ES-I3 (cell line): ENCODE measurements around the gene UNC13D.

Experiments used
- H3K36me3 ChIP-seq: 2 replicates; pipeline ENCODE4 v1.6.1; 2013; ENCODE audit warnings: mild to moderate bottlenecking, low read length, control low read depth, moderate library complexity; ENCODE audit not compliant: insufficient read depth
- H3K4me1 ChIP-seq: 2 replicates; pipeline ENCODE4 v1.6.1; 2013; ENCODE audit warnings: mild to moderate bottlenecking, control low read depth, low read length; ENCODE audit not compliant: insufficient read depth
- H3K9ac ChIP-seq: 2 replicates; pipeline ENCODE4 v1.6.1; 2013; ENCODE audit warnings: low read depth, mild to moderate bottlenecking, low read length, moderate library complexity
- H3K9me3 ChIP-seq: 2 replicates; pipeline ENCODE4 v1.6.1; 2013; ENCODE audit warnings: mild to moderate bottlenecking, low read length, moderate library complexity; ENCODE audit not compliant: control insufficient read depth, insufficient read depth

Gene UNC13D

GRCh38 chr17:75837899-75838298 lies 6.3 kb downstream of the UNC13D start:
- Histone ChIP-seq H3K9me3 (no peaks in the 10 kb centered on the region), H3K4me1 (peaks cover 16% of the 10 kb centered on the region), H3K9ac (no peak overlapping the region), H3K36me3 (no peaks in the 10 kb centered on the region)

- Histone ChIP-seq H3K9me3 (no peaks in the 10 kb centered on the region), H3K36me3 (no peaks in the 10 kb centered on the region), H3K9ac (no peak overlapping the region), H3K4me1 (peaks cover 23% of the 10 kb centered on the region)
Measured at GRCh38 chr17:75836605-75837004, 7.6 kb downstream of the UNC13D start.

GRCh38 chr17:75835654-75835987 lies 8.6 kb downstream of the UNC13D start:
- H3K9ac ChIP-seq = no peak overlapping the region
- H3K4me1 ChIP-seq = peaks cover 27% of the 10 kb centered on the region
- no peaks in the 10 kb centered on the region for H3K36me3 ChIP-seq
- H3K9me3 ChIP-seq = no peaks in the 10 kb centered on the region

- Histone ChIP-seq H3K4me1 (peaks cover 27% of the 10 kb centered on the region), H3K9ac (no peak overlapping the region)
Measured at GRCh38 chr17:75834928-75835653, 9.1 kb downstream of the UNC13D start.

GRCh38 chr17:75834279-75834920 lies 9.8 kb downstream of the UNC13D start:
- Histone ChIP-seq H3K9ac (no peak overlapping the region), H3K9me3 (no peaks in the 10 kb centered on the region), H3K36me3 (no peaks in the 10 kb centered on the region), H3K4me1 (peaks cover 27% of the 10 kb centered on the region)

More at GRCh38 chr17:75834928-75835653, 9.1 kb downstream of the UNC13D start:
- H3K36me3 ChIP-seq = no peaks in the 10 kb centered on the region
- H3K9me3 ChIP-seq = no peaks in the 10 kb centered on the region

- H3K4me1 ChIP-seq = peaks cover 33% of the 10 kb centered on the region
- H3K9me3 ChIP-seq = no peaks in the 10 kb centered on the region
- no peaks in the 10 kb centered on the region for H3K36me3 ChIP-seq
- peak overlapping the region; percentile 28; the same call in 1 of the 2 replicates for H3K9ac ChIP-seq
Measured at GRCh38 chr17:75832652-75833400, 11.4 kb downstream of the UNC13D start.

GRCh38 chr17:75832164-75832651 lies 12.0 kb downstream of the UNC13D start:
- Histone ChIP-seq H3K9me3 (no peaks in the 10 kb centered on the region), H3K9ac (peak overlapping the region; percentile 28; the same call in 1 of the 2 replicates), H3K36me3 (no peaks in the 10 kb centered on the region), H3K4me1 (peaks cover 36% of the 10 kb centered on the region)

- Histone ChIP-seq H3K36me3 (no peaks in the 10 kb centered on the region), H3K4me1 (peaks cover 39% of the 10 kb centered on the region), H3K9ac (peak overlapping the region; percentile 31; the same call in 1 of the 2 replicates), H3K9me3 (no peaks in the 10 kb centered on the region)
Measured at GRCh38 chr17:75831032-75831571, 13.1 kb downstream of the UNC13D start.

- peaks cover 39% of the 10 kb centered on the region for H3K4me1 ChIP-seq
- peak overlapping the region; percentile 31 for H3K9ac ChIP-seq
- H3K9me3 ChIP-seq = no peaks in the 10 kb centered on the region
- no peaks in the 10 kb centered on the region for H3K36me3 ChIP-seq
Measured at GRCh38 chr17:75830164-75831031, 13.8 kb downstream of the UNC13D start.

- Histone ChIP-seq H3K9me3 (no peaks in the 10 kb centered on the region), H3K36me3 (no peaks in the 10 kb centered on the region), H3K4me1 (peaks cover 34% of the 10 kb centered on the region), H3K9ac (peak overlapping the region; percentile 31; the same call in 1 of the 2 replicates)
Measured at GRCh38 chr17:75829747-75830146, 14.5 kb downstream of the UNC13D start.

- H3K9ac ChIP-seq = no peak overlapping the region
- peaks cover 34% of the 10 kb centered on the region for H3K4me1 ChIP-seq
- H3K36me3 ChIP-seq = no peaks in the 10 kb centered on the region
- no peaks in the 10 kb centered on the region for H3K9me3 ChIP-seq
Measured at GRCh38 chr17:75828741-75829140, 15.5 kb downstream of the UNC13D start.

GRCh38 chr17:75828076-75828400 lies 16.2 kb downstream of the UNC13D start:
- H3K9ac ChIP-seq = peak overlapping the region; percentile 40; the same call in 1 of the 2 replicates
- peaks cover 29% of the 10 kb centered on the region for H3K4me1 ChIP-seq
- no peaks in the 10 kb centered on the region; the same call in 1 of the 2 replicates for H3K36me3 ChIP-seq
- H3K9me3 ChIP-seq = no peaks in the 10 kb centered on the region

- no peaks in the 10 kb centered on the region; the same call in 1 of the 2 replicates for H3K36me3 ChIP-seq
- peaks cover 27% of the 10 kb centered on the region for H3K4me1 ChIP-seq
- peak overlapping the region; percentile 40; the same call in 1 of the 2 replicates for H3K9ac ChIP-seq
- no peaks in the 10 kb centered on the region for H3K9me3 ChIP-seq
Measured at GRCh38 chr17:75827308-75828075, 16.7 kb downstream of the UNC13D start.
